ENCODE data around the gene SPDYE16. TPM values are rescaled to one million over a fixed set of nuclear protein-coding genes. Genes with fewer than 3 reads are reported as not detected.
"Not testable (repeated sequence)": the region's sequence is repeated elsewhere in the genome, so short reads cannot be mapped to it uniquely, and the experiment has no call there.

SPDYE16 gene
- total RNA-seq, 1 experiment from 2014 or later = not detected

DNA sequence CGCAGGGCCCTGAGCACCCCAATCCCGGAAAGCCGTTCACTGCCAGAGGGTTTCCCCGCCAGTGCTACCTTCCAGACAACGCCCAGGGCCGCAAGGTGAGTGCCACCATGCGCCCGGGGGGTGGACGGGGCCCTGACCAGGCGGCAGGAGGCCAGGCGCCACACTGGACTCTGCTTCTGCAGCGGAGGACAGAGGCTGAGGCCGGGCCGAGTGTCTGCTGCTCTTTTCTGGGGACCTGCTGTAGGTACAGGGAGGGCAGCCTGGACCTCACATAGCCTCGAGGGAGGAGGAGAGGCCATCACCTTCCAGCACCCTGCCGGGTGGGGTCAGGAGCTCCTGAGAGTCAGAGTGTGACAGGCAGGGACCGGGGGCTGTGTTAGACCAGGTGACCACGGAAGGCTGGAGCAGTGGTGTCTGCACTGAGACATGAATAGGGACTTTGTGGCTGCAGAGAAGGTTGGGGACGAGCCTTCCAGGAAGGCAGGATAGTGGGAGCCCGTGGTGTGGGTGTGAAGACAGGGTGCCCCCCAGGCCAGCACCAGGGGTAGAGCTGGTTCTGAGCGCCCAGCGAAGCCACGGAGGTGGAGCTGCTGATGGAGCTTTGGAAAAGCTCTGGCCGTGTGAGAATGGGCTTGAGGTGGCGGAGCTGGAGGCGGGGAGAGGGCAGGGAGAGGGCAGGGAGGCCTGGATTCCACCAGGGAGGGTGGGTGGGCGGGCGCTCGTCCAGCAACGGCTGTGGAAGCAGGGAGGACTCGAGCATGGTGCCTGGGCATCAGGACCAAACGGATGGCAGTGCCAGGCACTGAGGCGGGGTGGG is 38.5 kb downstream of the SPDYE16 start:
- not testable (repeated sequence) for DNase-seq (ENCODE audit: low spot score)

- not testable (repeated sequence) for DNase-seq (ENCODE audit: low spot score)
These were observed 39.9 kb downstream of the SPDYE16 start for GRCh38 chr7:76503244-76503643.

DNA sequence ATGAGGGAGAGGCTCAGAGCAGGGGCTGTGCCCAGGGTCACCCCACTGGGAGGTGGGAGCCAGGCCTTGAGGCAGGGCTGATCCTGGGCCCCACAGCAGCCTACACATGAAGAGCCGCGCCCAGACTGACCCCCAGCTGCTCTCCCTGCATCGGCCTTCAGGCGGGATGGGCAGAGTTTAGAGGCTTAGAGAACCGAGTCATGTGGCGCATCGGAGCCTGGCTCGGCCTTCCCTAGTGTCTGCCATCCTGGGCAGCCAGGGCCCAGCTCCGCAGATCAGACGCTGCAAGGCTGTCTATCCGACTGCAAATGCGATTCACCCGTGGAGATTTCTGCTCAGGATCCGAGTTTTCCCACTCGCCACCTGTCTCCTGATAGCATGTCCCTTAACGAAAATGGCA is 40.3 kb downstream of the SPDYE16 start:
- DNase-seq (ENCODE audit: low spot score) = not testable (repeated sequence)

DNA sequence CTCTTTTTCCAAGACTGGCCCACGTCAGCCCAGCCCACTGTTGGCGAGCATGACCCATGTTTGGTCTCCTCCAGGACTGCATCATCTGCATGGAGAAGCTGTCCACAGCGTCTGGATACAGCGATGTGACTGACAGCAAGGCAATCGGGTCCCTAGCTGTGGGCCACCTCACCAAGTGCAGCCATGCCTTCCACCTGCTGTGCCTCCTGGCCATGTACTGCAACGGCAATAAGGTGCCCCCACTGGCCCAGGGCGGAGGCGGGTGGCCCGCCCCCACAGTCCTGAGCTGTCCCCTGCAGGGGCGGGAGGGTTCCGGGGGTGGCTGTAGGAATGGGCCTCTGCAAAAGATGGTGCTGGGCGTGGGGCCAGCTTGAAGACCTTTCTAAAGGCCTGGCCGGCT is 40.9 kb downstream of the SPDYE16 start:
- not testable (repeated sequence) for DNase-seq (ENCODE audit: low spot score)

- DNase-seq (ENCODE audit: low spot score) = not testable (repeated sequence)
These were observed 43.2 kb downstream of the SPDYE16 start for GRCh38 chr7:76499924-76500241.

GRCh38 chr7:76499201-76499923 is 43.7 kb downstream of the SPDYE16 start:
- not testable (repeated sequence) for DNase-seq (ENCODE audit: low spot score)

- not testable (repeated sequence) for DNase-seq (ENCODE audit: low spot score)
These were observed 44.4 kb downstream of the SPDYE16 start for GRCh38 chr7:76498583-76499200.

- DNase-seq (ENCODE audit: low spot score) = not testable (repeated sequence)
These were observed 45.0 kb downstream of the SPDYE16 start for GRCh38 chr7:76497918-76498582.

DNA sequence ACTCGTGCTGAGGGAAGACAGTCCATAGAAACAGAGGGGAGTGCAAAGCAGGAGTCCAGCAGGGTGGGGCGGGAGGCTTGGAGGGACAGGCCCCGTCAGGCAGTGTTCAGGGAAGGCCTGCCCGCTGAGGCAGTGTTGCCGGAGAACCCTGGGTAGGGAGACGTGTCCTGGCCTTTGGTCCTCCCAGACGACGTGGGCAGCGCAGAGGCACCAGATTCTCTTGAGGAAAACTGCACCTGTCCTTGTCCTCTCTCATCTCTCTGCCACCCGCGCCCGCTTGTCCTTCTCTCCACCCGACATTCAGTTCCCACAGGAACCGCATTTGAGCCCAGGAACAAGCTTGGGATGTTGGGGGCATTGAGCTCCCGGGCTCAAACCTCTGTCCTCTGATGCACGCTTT is 47.4 kb downstream of the SPDYE16 start:
- not testable (repeated sequence) for DNase-seq (ENCODE audit: low spot score)

DNA sequence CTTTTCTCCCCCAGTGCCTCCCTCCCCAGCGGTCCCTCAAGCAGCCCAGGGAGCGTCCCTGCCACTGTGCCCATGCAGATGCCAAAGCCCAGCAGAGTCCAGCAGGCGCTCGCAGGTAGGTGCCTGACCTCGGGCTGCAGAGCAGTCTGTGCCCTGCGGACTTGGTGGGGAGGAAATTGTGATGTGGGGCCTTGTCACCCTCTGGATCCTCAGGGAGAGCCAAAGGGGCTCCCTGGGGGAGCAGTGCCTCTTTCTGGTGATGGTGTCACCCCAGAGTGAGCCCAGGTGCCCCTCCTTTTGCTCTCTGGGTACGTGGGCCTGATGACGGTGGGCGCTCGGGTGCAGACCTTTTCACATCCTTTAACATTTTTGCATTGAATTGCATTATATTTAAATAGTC is 51.0 kb downstream of the SPDYE16 start:
- not testable (repeated sequence) for DNase-seq (ENCODE audit: low spot score)

- not testable (repeated sequence) for DNase-seq (ENCODE audit: low spot score)
These were observed 55.1 kb downstream of the SPDYE16 start for GRCh38 chr7:76487969-76488368.

DNA sequence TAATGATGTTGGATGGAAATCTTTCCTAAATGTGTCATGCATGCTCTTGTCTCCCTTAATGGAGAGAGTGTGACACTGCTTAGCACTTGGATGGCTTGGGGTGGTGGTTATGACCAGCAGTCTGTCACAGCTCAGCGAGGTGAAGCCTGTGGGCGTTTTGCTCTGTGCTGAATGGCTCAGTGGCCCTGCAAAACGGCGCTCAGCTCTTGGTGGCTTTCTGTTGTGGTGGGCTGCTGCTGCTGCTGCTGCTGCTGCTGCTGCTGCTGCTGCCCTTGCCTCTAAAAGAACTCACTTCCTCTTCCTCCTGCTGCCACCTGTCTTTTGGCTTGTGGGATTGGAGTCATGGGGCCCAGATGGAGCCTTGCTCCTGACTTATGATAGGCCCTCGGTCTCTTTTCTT is 56.5 kb downstream of the SPDYE16 start:
- DNase-seq (ENCODE audit: low spot score) = not testable (repeated sequence)

DNA sequence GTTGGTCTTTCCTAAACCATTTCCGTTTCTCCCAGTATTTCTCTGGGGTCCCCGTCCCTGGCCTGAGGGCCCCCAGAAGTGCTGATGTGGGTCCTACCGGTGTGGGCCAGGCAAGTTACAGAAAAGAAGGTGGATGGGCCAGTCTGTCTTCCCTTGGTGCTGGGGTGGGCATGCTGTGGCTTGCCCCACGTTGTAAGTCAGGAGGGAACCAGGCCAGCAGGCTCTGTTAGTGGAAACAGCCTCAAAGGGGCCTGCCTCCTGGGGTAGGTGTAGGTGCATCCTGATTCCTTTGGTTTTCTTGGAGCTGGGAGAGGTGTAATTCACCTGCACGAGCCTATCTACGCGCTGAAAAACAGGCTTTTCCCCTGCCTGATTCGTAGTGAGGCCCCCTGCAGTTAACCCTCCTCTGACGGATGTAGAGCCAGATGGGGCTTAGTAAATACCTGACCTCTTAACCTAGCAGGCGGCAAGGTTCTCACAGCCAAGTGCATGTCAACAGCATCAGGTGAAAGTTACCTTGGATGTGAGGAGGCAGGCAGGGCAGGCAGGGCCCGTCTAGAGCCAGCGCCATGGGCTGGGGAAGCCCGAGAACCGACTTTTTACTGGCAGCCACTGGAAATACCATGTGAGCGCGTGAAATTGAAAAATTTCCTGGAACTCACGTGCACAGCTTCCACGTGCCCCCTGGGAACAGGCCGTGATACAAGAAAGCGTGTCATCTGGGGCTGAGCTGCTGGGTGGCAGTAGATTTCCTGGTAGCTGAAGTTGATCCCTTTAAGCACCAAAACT is 57.1 kb downstream of the SPDYE16 start:
- DNase-seq (ENCODE audit: low spot score) = not testable (repeated sequence)

DNA sequence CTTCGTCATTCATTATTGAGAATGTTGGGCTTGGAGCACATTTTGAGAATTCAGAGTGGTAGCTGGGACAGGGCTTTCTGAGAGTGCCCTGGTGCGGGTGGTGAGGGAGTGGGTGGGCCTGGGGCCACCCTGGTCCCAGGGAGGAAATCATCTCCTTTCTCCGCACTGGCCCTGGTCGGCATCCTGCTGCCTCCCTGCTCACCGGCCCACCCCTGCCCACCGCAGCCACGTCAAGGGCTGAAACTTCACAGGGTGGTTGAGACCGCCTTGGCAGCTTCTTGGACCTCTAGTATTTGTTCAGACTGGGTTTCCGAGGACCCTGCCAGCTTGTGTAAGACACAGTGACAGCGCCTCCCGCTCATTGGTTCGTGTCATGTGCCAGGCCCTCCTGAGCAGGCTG is 58.6 kb downstream of the SPDYE16 start:
- not testable (repeated sequence) for DNase-seq (ENCODE audit: low spot score)

DNA sequence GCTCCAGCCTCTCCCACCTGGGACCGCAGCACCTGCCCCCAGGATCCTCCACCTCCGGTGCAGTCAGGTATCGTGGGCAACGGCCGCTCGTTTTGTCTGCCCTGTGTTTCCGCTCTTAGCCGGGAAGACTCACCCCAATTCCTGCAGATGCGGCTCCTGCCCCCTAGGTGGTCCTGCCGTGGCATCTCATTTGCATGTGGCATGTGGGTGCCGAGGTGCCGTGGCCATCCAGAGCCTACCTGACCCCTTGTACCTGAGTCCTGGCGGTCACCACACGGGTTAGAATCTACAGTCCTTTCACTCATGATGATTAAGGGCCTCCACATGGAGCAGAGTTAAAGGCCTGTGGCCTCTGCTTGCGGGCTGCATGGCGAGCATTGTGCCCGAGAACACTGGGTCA is 60.0 kb downstream of the SPDYE16 start:
- not testable (repeated sequence) for DNase-seq (ENCODE audit: low spot score)

- not testable (repeated sequence) for DNase-seq (ENCODE audit: low spot score)
These were observed 60.4 kb downstream of the SPDYE16 start for GRCh38 chr7:76482660-76483059.

Other genes starting within 250 kb of the SPDYE16 start
- gene HSPB1, start 240.6 kb downstream of the SPDYE16 start, total RNA-seq (2014; rRNA removed; shearing (Covaris generic)) = 57.6 and 97.6 TPM in 2 replicates
- 100 and 148 TPM in 2 replicates for gene YWHAG, start 184.3 kb downstream of the SPDYE16 start, total RNA-seq (2014; rRNA removed; shearing (Covaris generic))
- gene SSC4D, start 133.6 kb downstream of the SPDYE16 start, total RNA-seq (2014; rRNA removed; shearing (Covaris generic)) = 1.6 and 2.0 TPM in 2 replicates
- gene ZP3, start 118.3 kb downstream of the SPDYE16 start, total RNA-seq (2014; rRNA removed; shearing (Covaris generic)) = 0.97 and 1.7 TPM in 2 replicates
- gene DTX2, start 81.6 kb downstream of the SPDYE16 start, total RNA-seq (2014; rRNA removed; shearing (Covaris generic)) = 5.6 and 8.2 TPM in 2 replicates
- gene UPK3B, start 32.7 kb downstream of the SPDYE16 start, total RNA-seq (2014; rRNA removed; shearing (Covaris generic)) = not detected in 2 replicates
- gene POMZP3, start 84.0 kb upstream of the SPDYE16 start, total RNA-seq (2014; rRNA removed; shearing (Covaris generic)) = 2.7 and 5.1 TPM in 2 replicates